HepG2 (cell line): ENCODE results near the gene LYRM4. TPM values are rescaled to one million over a fixed set of nuclear protein-coding genes. Genes with fewer than 3 reads are reported as not detected.

ENCODE experiments used
- ATAC-seq: fragments of 200-7000 bp; cut with Tn5 transposase; 3 replicates; pipeline ENCODE4 v1.9.1; 2020; ENCODE audit warnings: mild to moderate bottlenecking, moderate library complexity
- BruUV-seq: library from RNA; stranded (reverse); fragments of 400-500 nt; replicated peaks from 2 replicates; lab custom pipeline; 2021; lab: Mats Ljungman, UMichigan
- CTCF ChIA-PET: fragments of 300-600 bp; formaldehyde crosslinking; extraction: SDS; loops from one replicate; lab custom pipeline; 2021; ENCODE audit warnings: low total read pairs, inconsistent platforms, low intra/inter-chr PET ratio; lab: Yijun Ruan, JAX
- POLR2A ChIA-PET: fragments of 350-600 bp; sonication (Branson Sonifier 250); formaldehyde crosslinking; loops from one replicate; lab custom pipeline; 2020; ENCODE audit warnings: antibody characterized with exemption, inconsistent platforms; lab: Yijun Ruan, JAX
- DNase-seq: peaks from one replicate; pipeline ENCODE4 v3.0.0-alpha.2; 2015; ENCODE audit warnings: low spot score
- FAIRE-seq: peaks from 3 replicates; lab custom pipeline; 2011; peaks lifted over from hg19 to GRCh38; lab: Jason Lieb, UNC
- H2AFZ ChIP-seq: one replicate; pipeline ENCODE4 v1.6.1; 2011; ENCODE audit warnings: low read length, inconsistent platforms
- H3K27ac ChIP-seq: fragments of 300-600 bp; 3 replicates; pipeline ENCODE4 v1.8.0; 2011; ENCODE audit warnings: mixed run types, mild to moderate bottlenecking, mixed read lengths, low read length, inconsistent platforms; ENCODE audit not compliant: insufficient read depth; ENCODE audit errors: extremely low read length
- H3K27me3 ChIP-seq, 2 experiments: fragments of 200-600 bp in 1 of 2; 2 replicates in 1 of 2; 3 replicates in 1 of 2; pipeline versions ENCODE4 v1.6.0 to v1.8.0; 2011; ENCODE audit warnings: low read length in 2 of 2, mild to moderate bottlenecking in 2 of 2, moderate library complexity in 2 of 2, inconsistent platforms in 1 of 2; ENCODE audit not compliant: insufficient read depth in 2 of 2, control insufficient read depth in 1 of 2
- H3K36me3 ChIP-seq, 2 experiments: fragments of 200-600 bp in 1 of 2; replicated peaks in 1 of 2; 2 replicates in 1 of 2; 3 replicates in 1 of 2; pipeline versions ENCODE4 v1.5.1 to v1.8.0; 2011; ENCODE audit warnings: low read length in 2 of 2, inconsistent platforms in 1 of 2; ENCODE audit not compliant: insufficient read depth in 2 of 2, control insufficient read depth in 1 of 2
- H3K4me1 ChIP-seq: 2 replicates; pipeline ENCODE4 v1.5.1; 2012; ENCODE audit warnings: low read length, inconsistent platforms; ENCODE audit not compliant: insufficient read depth
- H3K4me2 ChIP-seq: 2 replicates; pipeline ENCODE4 v1.6.0; 2011; ENCODE audit warnings: low read depth, low read length, inconsistent platforms
- H3K4me3 ChIP-seq, 3 experiments: fragments of 200-600 bp in 1 of 3; sonication (generic), shearing (Covaris generic) in 1 of 3; replicated peaks in 1 of 3; 2 replicates each; pipeline ENCODE4 v1.5.1; 2011 to 2016; ENCODE audit warnings: low read length in 3 of 3, inconsistent platforms in 2 of 3, low read depth in 2 of 3, mild to moderate bottlenecking in 2 of 3, control low read depth in 1 of 3, mixed read lengths in 1 of 3; ENCODE audit not compliant: insufficient read depth in 1 of 3
- H3K79me2 ChIP-seq: one replicate; pipeline ENCODE4 v1.6.1; 2011; ENCODE audit warnings: low read length, inconsistent platforms; ENCODE audit not compliant: insufficient read depth
- H3K9ac ChIP-seq: 2 replicates; pipeline ENCODE4 v1.6.0; 2011; ENCODE audit warnings: mild to moderate bottlenecking, low read depth, low read length, inconsistent platforms; ENCODE audit not compliant: insufficient read depth
- H3K9me3 ChIP-seq: 2 replicates; pipeline ENCODE4 v1.5.1; 2012; ENCODE audit warnings: mild to moderate bottlenecking, low read length
- H4K20me1 ChIP-seq: 2 replicates; pipeline ENCODE4 v1.6.0; 2011; ENCODE audit warnings: inconsistent platforms, mild to moderate bottlenecking, low read length, moderate library complexity; ENCODE audit not compliant: insufficient read depth
- ASH2L ChIP-seq: fragments of 300-600, 200-600 bp; sonication (generic); IDR thresholded peaks from 2 replicates; pipeline ENCODE4 v1.7.0; 2017; ENCODE audit warnings: low read depth, mild to moderate bottlenecking, moderate library complexity, mixed read lengths, low read length; ENCODE audit not compliant: insufficient read length
- IKZF5 ChIP-seq: IDR thresholded peaks from 2 replicates; pipeline ENCODE4 v1.6.1; 2018; ENCODE audit warnings: missing genetic modification reagents, mild to moderate bottlenecking, missing compliant biosample characterization
- KDM5B ChIP-seq: sonication (generic); formaldehyde crosslinking; IDR thresholded peaks from 2 replicates; pipeline ENCODE4 v1.4.0; 2020; ENCODE audit warnings: missing genetic modification reagents, mild to moderate bottlenecking, borderline replicate concordance
- LCORL ChIP-seq, 2 experiments: fragments of 450-650 bp in 1 of 2; sonication (generic) in 1 of 2; formaldehyde crosslinking in 1 of 2; IDR thresholded peaks; 2 replicates each; pipeline versions ENCODE4 v1.5.0 to v1.6.1; 2017 to 2020; ENCODE audit warnings: antibody characterized with exemption in 1 of 2, missing genetic modification reagents in 1 of 2
- MTF2 ChIP-seq: sonication (generic); formaldehyde crosslinking; IDR thresholded peaks from 2 replicates; pipeline ENCODE4 v1.5.0; 2020; ENCODE audit warnings: missing genetic modification reagents, borderline replicate concordance
- NR2F1 ChIP-seq, 2 experiments: fragments of 450-650 bp in 1 of 2; formaldehyde crosslinking in 1 of 2; IDR thresholded peaks; 2 replicates each; pipeline versions ENCODE4 v1.5.0 to v1.6.1; 2016 to 2020; ENCODE audit warnings: mild to moderate bottlenecking in 1 of 2, missing compliant biosample characterization in 1 of 2, missing genetic modification reagents in 1 of 2, moderate library complexity in 1 of 2
- RBAK ChIP-seq: sonication (generic); formaldehyde crosslinking; IDR thresholded peaks from 2 replicates; pipeline ENCODE4 v1.5.1; 2020; ENCODE audit warnings: mild to moderate bottlenecking, missing genetic modification reagents
- SNAI1 ChIP-seq: sonication (generic); formaldehyde crosslinking; IDR thresholded peaks from 2 replicates; pipeline ENCODE4 v1.5.0; 2020; ENCODE audit warnings: mild to moderate bottlenecking, missing genetic modification reagents, borderline replicate concordance
- TERF1 ChIP-seq: sonication (generic); formaldehyde crosslinking; IDR thresholded peaks from 2 replicates; pipeline ENCODE4 v1.8.0; 2022; ENCODE audit warnings: mild to moderate bottlenecking, missing genetic modification reagents, moderate library complexity
- ZBTB42 ChIP-seq: sonication (generic); formaldehyde crosslinking; IDR thresholded peaks from 2 replicates; pipeline ENCODE4 v1.5.0; 2020; ENCODE audit warnings: mild to moderate bottlenecking, missing genetic modification reagents
- ZNF317 ChIP-seq: sonication (generic); formaldehyde crosslinking; IDR thresholded peaks from 2 replicates; pipeline ENCODE4 v1.5.0; 2020; ENCODE audit warnings: mild to moderate bottlenecking, missing genetic modification reagents
- WGBS: methylation state at CpG from one replicate; pipeline ENCODE4 v1.1.6; 2017; ENCODE audit warnings: low lambda C conversion rate; 5-methylcytosine and 5-hydroxymethylcytosine counted together
- in situ Hi-C: cut with HindIII; loops from 2 replicates; pipeline ENCODE4 v1.10.0; 2017; ENCODE audit warnings: low pct_unique_long_range_greater_than_20kb; ENCODE audit not compliant: extremely low pct_ligation_motif_present
- intact Hi-C: fragments of 100-400 bp; cut with micrococcal nuclease; formaldehyde crosslinking; loops from one replicate; pipeline ENCODE4 v1.10.0; 2022; ENCODE audit not compliant: unreplicated experiment
- polyA plus RNA-seq, 8 experiments: library from polyadenylated mRNA; depleted of rRNA in 3 of 8; stranded (reverse) in 7 of 8; unstranded in 1 of 8; fragments of >200 nt; fragmentation: Illumina TruSeq in 4 of 8; extraction: Trizol in 4 of 8; gene quantifications; 2 replicates each; pipeline versions ENCODE4 v1.2.1 to v1.2.3, GENCODE V29; 2011 to 2016; ENCODE audit warnings: low read depth in 4 of 8, missing spikeins in 1 of 8, mixed read lengths in 1 of 8; ENCODE audit not compliant: insufficient read depth in 1 of 8
- total RNA-seq, 5 experiments: library from RNA; depleted of rRNA; stranded (reverse); fragments of >200 nt; fragmentation: Illumina TruSeq; extraction: Trizol; gene quantifications; 2 replicates each; pipeline ENCODE4 v1.2.3, GENCODE V29; 2016; ENCODE audit warnings: low read depth in 1 of 5

The LYRM4 gene
- total and polyA plus RNA-seq, 2 of the 13 experiments (the other 11 are each of a cell fraction or from before 2014, with no cell fraction given), result 64.6 to 67.5 TPM

GRCh38 chr6:5278565-5279120, 17.9 kb upstream of the LYRM4 start:
- H3K9me3 ChIP-seq, result no peaks in the 10 kb centered on the region
- CTCF ChIA-PET, result no interaction called here
- no peak for DNase-seq
- H3K4me2 ChIP-seq, result no peak overlapping the region
- in situ Hi-C loops (no loop called here), intact Hi-C loops (no loop called here)
- H2AFZ ChIP-seq, result no peak overlapping the region
- H4K20me1 ChIP-seq, result no peaks in the 10 kb centered on the region
- no TSS peak for BruUV-seq
- no peaks in the 10 kb centered on the region for H3K27me3 ChIP-seq
- TF ChIP-seq NR2F1 (CRISPR knock-in tag; IDR thresholded peaks at IDR 0.05), result no peak
- TF ChIP-seq MTF2, result no peak
- TF ChIP-seq ZNF317 (CRISPR knock-in tag), result no peak
- no peak for TF ChIP-seq LCORL (IDR thresholded peaks at IDR 0.05)
- no peak for TF ChIP-seq LCORL (CRISPR knock-in tag; IDR thresholded peaks at IDR 0.05)
- TF ChIP-seq ZBTB42 (CRISPR knock-in tag), result no peak
- no peak for TF ChIP-seq IKZF5 (CRISPR knock-in tag)
- H3K27ac ChIP-seq, result no peak overlapping the region
- POLR2A ChIA-PET, result no interaction called here
- ATAC-seq, result no peak
- H3K79me2 ChIP-seq, result peaks cover 13% of the 10 kb centered on the region
- H3K4me3 ChIP-seq, result no peak overlapping the region
- H3K36me3 ChIP-seq, result no peaks in the 10 kb centered on the region
- H3K9ac ChIP-seq, result no peak overlapping the region
- no peaks in the 10 kb centered on the region for H3K4me1 ChIP-seq
- FAIRE-seq, result no peak
- WGBS, result 97% methylated on average over 3 of the region's 3 CpGs

- no TSS peak for BruUV-seq
- peaks cover 13% of the 10 kb centered on the region for H3K79me2 ChIP-seq
- CTCF ChIA-PET, result no interaction called here
- H3K9me3 ChIP-seq, result no peaks in the 10 kb centered on the region
- TF ChIP-seq SNAI1 (CRISPR knock-in tag) (no peak), TERF1 (CRISPR knock-in tag) (no peak), RBAK (CRISPR knock-in tag) (no peak), KDM5B (CRISPR knock-in tag) (no peak), ASH2L (no peak)
- intact Hi-C loops, result no loop called here
- WGBS, result 97% methylated on average over 5 of the region's 5 CpGs
- no peak overlapping the region for H3K9ac ChIP-seq
- H3K36me3 ChIP-seq, result no peaks in the 10 kb centered on the region
- FAIRE-seq (no peak), ATAC-seq (no peak), DNase-seq (no peak)
- H3K27ac ChIP-seq, result no peak overlapping the region
- in situ Hi-C loops, result no loop called here
- H2AFZ ChIP-seq, result no peak overlapping the region
- H4K20me1 ChIP-seq, result no peaks in the 10 kb centered on the region
- no peaks in the 10 kb centered on the region for H3K4me1 ChIP-seq
- POLR2A ChIA-PET, result no interaction called here
- no peak overlapping the region for H3K4me3 ChIP-seq
- H3K27me3 ChIP-seq, result no peaks in the 10 kb centered on the region
- H3K4me2 ChIP-seq, result no peak overlapping the region
These were observed 17.3 kb upstream of the LYRM4 start for GRCh38 chr6:5278047-5278446.
